ENCODE data around the gene TMEM179.
"Not testable (repeated sequence)": the region's sequence is repeated elsewhere in the genome, so short reads cannot be mapped to it uniquely, and the experiment has no call there.

The TMEM179 gene

DNA sequence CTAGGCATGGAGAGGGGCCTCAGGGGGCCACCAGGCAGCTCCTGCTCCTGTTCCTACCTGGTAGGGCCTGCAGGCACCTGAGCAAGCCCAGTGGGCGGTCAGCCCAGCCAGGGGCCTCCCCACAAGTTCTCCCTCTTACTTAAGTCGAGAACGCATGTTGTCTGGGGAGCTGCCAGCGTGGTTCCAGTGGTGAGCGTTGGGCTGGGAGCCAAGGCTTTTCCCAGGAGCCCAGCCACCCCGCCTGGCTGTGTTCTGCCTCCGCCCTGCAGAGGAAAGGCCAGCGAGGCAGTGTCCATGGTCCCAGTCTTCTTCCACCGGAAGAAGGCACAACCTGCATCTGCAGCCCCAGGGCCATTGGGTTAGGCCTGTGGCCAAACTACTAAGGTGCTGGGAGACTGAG, 23.6 kb downstream of the TMEM179 start:
- Histone ChIP-seq H3K9me3 (ENCODE audit: control insufficient read depth in 2 of 2, low read length in 2 of 2) (no peaks in the 10 kb centered on the region), H3K4me1 (ENCODE audit: control insufficient read depth in 2 of 2, insufficient read depth in 2 of 2, low read length in 2 of 2) (peaks cover 19 to 20% of the 10 kb centered on the region in 2 donors), H3K27ac (ENCODE audit: low read depth in 2 of 2, low read length in 2 of 2) (no peak overlapping the region), H3K36me3 (ENCODE audit: control insufficient read depth in 2 of 2, insufficient read depth in 2 of 2, low read length in 2 of 2) (no peaks in the 10 kb centered on the region), H3K9ac (ENCODE audit: low read depth in 1 of 2, low read length in 2 of 2) (no peak overlapping the region), H3K27me3 (ENCODE audit: control insufficient read depth in 2 of 2, insufficient read depth in 2 of 2, low read length in 2 of 2) (peaks cover 0 to 10% of the 10 kb centered on the region in 2 donors), H3K4me3 (ENCODE audit: low read length in 2 of 2) (no peak overlapping the region)

- peaks cover 19 to 21% of the 10 kb centered on the region in 2 donors for H3K4me1 ChIP-seq (ENCODE audit: control insufficient read depth in 2 of 2, insufficient read depth in 2 of 2, low read length in 2 of 2)
Measured at GRCh38 chr14:104579939-104580338, 24.6 kb downstream of the TMEM179 start.

GRCh38 chr14:104579507-104579906, 25.1 kb downstream of the TMEM179 start, which contains the start of gene C14orf180:
Gene C14orf180, plus strand, starts transcription at chr14:104579764. Its CDS starts 6,667 bp downstream, at chr14:104586431.
- Histone ChIP-seq H3K9me3 (ENCODE audit: control insufficient read depth in 2 of 2, low read length in 2 of 2) (no peaks in the 10 kb centered on the region), H3K9ac (ENCODE audit: low read depth in 1 of 2, low read length in 2 of 2) (no peak within 1 kb of the TSS), H3K27me3 (ENCODE audit: control insufficient read depth in 2 of 2, insufficient read depth in 2 of 2, low read length in 2 of 2) (peaks cover 0 to 5% of the 10 kb centered on the region in 2 donors), H3K36me3 (ENCODE audit: control insufficient read depth in 2 of 2, insufficient read depth in 2 of 2, low read length in 2 of 2) (no peaks in the 10 kb centered on the region), H3K27ac (ENCODE audit: low read depth in 2 of 2, low read length in 2 of 2) (no peak within 1 kb of the TSS), H3K4me3 (ENCODE audit: low read length in 2 of 2) (no peak within 1 kb of the TSS), H3K4me1 (ENCODE audit: control insufficient read depth in 2 of 2, insufficient read depth in 2 of 2, low read length in 2 of 2) (peaks cover 19 to 21% of the 10 kb centered on the region in 2 donors)

More at GRCh38 chr14:104579939-104580338, 24.6 kb downstream of the TMEM179 start:
- H3K9ac ChIP-seq (ENCODE audit: low read depth in 1 of 2, low read length in 2 of 2); H3K36me3 ChIP-seq (ENCODE audit: control insufficient read depth in 2 of 2, insufficient read depth in 2 of 2, low read length in 2 of 2); H3K9me3 ChIP-seq (ENCODE audit: control insufficient read depth in 2 of 2, low read length in 2 of 2); H3K4me3 ChIP-seq (ENCODE audit: low read length in 2 of 2); H3K27me3 ChIP-seq (ENCODE audit: control insufficient read depth in 2 of 2, insufficient read depth in 2 of 2, low read length in 2 of 2); H3K27ac ChIP-seq (ENCODE audit: low read depth in 2 of 2, low read length in 2 of 2): not testable (repeated sequence)

- H3K36me3 ChIP-seq (ENCODE audit: control insufficient read depth in 2 of 2, insufficient read depth in 2 of 2, low read length in 2 of 2) = no peaks in the 10 kb centered on the region
- H3K27me3 ChIP-seq (ENCODE audit: control insufficient read depth in 2 of 2, insufficient read depth in 2 of 2, low read length in 2 of 2) = no peaks in the 10 kb centered on the region
- H3K9me3 ChIP-seq (ENCODE audit: control insufficient read depth in 2 of 2, low read length in 2 of 2) = no peaks in the 10 kb centered on the region
- no peak overlapping the region for H3K27ac ChIP-seq (ENCODE audit: low read depth in 2 of 2, low read length in 2 of 2)
- no peak overlapping the region for H3K4me3 ChIP-seq (ENCODE audit: low read length in 2 of 2)
- peaks cover 19 to 21% of the 10 kb centered on the region in 2 donors for H3K4me1 ChIP-seq (ENCODE audit: control insufficient read depth in 2 of 2, insufficient read depth in 2 of 2, low read length in 2 of 2)
- H3K9ac ChIP-seq (ENCODE audit: low read depth in 1 of 2, low read length in 2 of 2) = no peak overlapping the region
Measured at GRCh38 chr14:104578321-104578720, 26.3 kb downstream of the TMEM179 start.

DNA sequence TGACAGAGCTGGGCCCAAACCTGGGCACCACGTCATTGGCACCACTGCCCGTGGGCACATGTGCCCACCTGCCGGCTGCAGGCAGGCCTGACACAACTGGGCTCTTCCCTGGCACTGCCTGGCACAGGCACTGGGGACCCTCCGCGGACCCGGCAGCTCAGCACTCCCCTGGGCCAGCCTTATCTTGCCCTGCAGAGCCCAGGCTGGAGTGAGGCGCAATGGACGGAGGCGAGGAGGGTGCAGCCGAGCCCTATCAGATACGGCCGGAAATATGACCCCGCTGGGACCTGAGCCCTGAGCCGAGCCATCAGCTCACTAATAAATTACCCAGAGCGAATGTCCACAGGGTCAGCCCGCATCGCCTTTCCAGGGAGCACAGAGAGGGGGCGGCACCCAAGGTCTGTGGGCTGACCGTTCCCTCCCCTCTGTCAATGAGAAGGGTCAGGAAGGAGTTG, 26.7 kb downstream of the TMEM179 start:
- no peak overlapping the region for H3K4me3 ChIP-seq (ENCODE audit: low read length in 2 of 2)
- no peaks in the 10 kb centered on the region for H3K27me3 ChIP-seq (ENCODE audit: control insufficient read depth in 2 of 2, insufficient read depth in 2 of 2, low read length in 2 of 2)
- no peak overlapping the region for H3K9ac ChIP-seq (ENCODE audit: low read depth in 1 of 2, low read length in 2 of 2)
- peaks cover 19 to 21% of the 10 kb centered on the region in 2 donors for H3K4me1 ChIP-seq (ENCODE audit: control insufficient read depth in 2 of 2, insufficient read depth in 2 of 2, low read length in 2 of 2)
- H3K36me3 ChIP-seq (ENCODE audit: control insufficient read depth in 2 of 2, insufficient read depth in 2 of 2, low read length in 2 of 2) = no peaks in the 10 kb centered on the region
- no peaks in the 10 kb centered on the region for H3K9me3 ChIP-seq (ENCODE audit: control insufficient read depth in 2 of 2, low read length in 2 of 2)
- H3K27ac ChIP-seq (ENCODE audit: low read depth in 2 of 2, low read length in 2 of 2) = no peak overlapping the region

GRCh38 chr14:104577426-104577825, 27.1 kb downstream of the TMEM179 start:
- Histone ChIP-seq H3K9me3 (ENCODE audit: control insufficient read depth in 2 of 2, low read length in 2 of 2) (no peaks in the 10 kb centered on the region), H3K27me3 (ENCODE audit: control insufficient read depth in 2 of 2, insufficient read depth in 2 of 2, low read length in 2 of 2) (no peaks in the 10 kb centered on the region), H3K9ac (ENCODE audit: low read depth in 1 of 2, low read length in 2 of 2) (no peak overlapping the region), H3K4me1 (ENCODE audit: control insufficient read depth in 2 of 2, insufficient read depth in 2 of 2, low read length in 2 of 2) (peaks cover 19 to 21% of the 10 kb centered on the region in 2 donors), H3K36me3 (ENCODE audit: control insufficient read depth in 2 of 2, insufficient read depth in 2 of 2, low read length in 2 of 2) (no peaks in the 10 kb centered on the region), H3K4me3 (ENCODE audit: low read length in 2 of 2) (no peak overlapping the region), H3K27ac (ENCODE audit: low read depth in 2 of 2, low read length in 2 of 2) (peak overlapping the region; percentile 62 to 82)

DNA sequence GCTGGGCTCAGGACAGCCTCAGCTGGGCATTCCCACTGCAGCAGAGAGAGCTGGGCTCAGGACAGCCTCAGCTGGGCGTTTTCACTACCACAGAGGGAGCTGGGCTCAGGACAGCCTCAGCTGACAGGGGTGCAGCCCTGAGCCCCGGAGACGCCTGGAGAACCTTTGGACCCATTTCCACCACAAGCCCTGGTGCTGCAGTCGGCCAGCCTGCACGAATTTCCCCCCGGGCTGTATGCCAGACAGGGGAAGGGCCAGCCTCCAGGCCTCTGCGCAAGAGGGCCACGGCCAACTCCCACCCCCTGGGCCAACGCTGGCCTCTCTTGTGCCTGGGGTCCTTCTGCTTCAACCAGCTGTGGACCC, 27.6 kb downstream of the TMEM179 start:
- Histone ChIP-seq H3K9ac (ENCODE audit: low read depth in 1 of 2, low read length in 2 of 2) (peak overlapping the region in 1 of 2 donors; percentile 19), H3K27ac (ENCODE audit: low read depth in 2 of 2, low read length in 2 of 2) (peak overlapping the region; percentile 62 to 82), H3K36me3 (ENCODE audit: control insufficient read depth in 2 of 2, insufficient read depth in 2 of 2, low read length in 2 of 2) (no peaks in the 10 kb centered on the region), H3K4me1 (ENCODE audit: control insufficient read depth in 2 of 2, insufficient read depth in 2 of 2, low read length in 2 of 2) (peaks cover 19 to 21% of the 10 kb centered on the region in 2 donors), H3K4me3 (ENCODE audit: low read length in 2 of 2) (no peak overlapping the region), H3K27me3 (ENCODE audit: control insufficient read depth in 2 of 2, insufficient read depth in 2 of 2, low read length in 2 of 2) (no peaks in the 10 kb centered on the region), H3K9me3 (ENCODE audit: control insufficient read depth in 2 of 2, low read length in 2 of 2) (no peaks in the 10 kb centered on the region)

DNA sequence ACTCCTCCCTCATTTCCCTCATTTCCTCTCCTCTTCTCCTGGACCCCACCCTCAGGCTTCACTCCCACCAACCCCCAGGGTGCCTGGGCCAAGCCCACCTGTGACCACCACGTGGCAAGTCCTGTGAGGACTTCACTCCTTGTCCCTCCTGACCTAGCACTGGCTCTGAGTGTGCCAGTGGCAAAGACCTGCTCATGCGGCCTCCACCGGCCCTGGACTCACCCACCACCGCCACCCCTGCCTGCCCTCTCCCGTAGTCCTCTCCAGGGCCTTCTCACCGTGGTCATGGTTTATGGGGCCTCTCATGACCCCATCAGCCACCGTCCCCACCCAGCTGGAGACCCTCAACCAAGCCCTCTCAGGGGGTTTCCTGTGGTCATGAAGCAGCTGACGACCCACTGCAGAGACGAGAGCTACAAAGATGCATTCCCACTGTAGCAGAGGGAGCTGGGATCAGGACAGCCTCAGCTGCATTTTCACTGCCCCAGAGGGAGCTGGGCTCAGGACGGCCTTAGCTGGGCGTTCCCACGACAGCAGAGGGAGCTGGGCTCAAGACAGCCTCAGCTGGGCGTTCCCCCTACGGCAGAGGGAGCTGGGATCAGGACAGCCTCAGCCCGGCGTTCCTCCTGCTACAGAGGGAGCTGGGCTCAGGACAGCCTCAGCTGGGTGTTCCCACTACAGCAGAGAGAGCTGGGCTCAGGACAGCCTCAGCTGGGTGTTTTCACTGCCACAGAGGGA, 28.2 kb downstream of the TMEM179 start:
- Histone ChIP-seq H3K27ac (ENCODE audit: low read depth in 2 of 2, low read length in 2 of 2) (peak overlapping the region; percentile 62 to 82), H3K36me3 (ENCODE audit: control insufficient read depth in 2 of 2, insufficient read depth in 2 of 2, low read length in 2 of 2) (no peaks in the 10 kb centered on the region), H3K9ac (ENCODE audit: low read depth in 1 of 2, low read length in 2 of 2) (peak overlapping the region; percentile 19 to 24), H3K27me3 (ENCODE audit: control insufficient read depth in 2 of 2, insufficient read depth in 2 of 2, low read length in 2 of 2) (no peaks in the 10 kb centered on the region), H3K4me3 (ENCODE audit: low read length in 2 of 2) (no peak overlapping the region), H3K4me1 (ENCODE audit: control insufficient read depth in 2 of 2, insufficient read depth in 2 of 2, low read length in 2 of 2) (peaks cover 19 to 21% of the 10 kb centered on the region in 2 donors), H3K9me3 (ENCODE audit: control insufficient read depth in 2 of 2, low read length in 2 of 2) (no peaks in the 10 kb centered on the region)

DNA sequence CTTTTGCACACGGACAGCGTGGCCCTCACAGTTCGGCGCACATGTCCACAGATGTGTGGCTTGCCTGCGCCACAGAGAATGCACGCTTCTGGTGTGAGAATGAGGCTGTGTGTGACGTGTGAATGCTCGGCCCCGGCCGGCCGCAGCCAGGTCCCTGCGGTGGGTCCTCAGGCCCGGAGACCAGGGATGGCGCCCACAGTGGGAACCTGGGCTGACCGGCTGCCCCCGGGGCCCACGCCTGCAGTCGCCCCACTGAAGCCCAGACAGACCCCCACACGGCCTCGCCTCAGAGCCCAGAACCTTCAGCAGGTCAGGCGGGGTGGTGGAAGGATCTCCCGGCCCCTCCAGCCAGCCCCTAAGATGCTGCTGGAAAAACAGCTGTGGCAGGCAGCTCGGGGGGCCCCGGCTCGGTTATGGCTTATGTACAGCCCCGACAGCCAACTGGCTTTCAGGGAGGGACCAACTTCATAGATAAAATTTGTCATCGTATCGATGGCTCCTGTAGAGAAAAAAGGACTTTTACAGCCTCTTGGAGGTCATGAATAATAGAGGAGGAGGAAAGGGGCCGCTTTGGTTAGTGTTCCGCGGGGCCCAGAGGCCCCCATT, 29.5 kb downstream of the TMEM179 start:
- Histone ChIP-seq H3K27ac (ENCODE audit: low read depth in 2 of 2, low read length in 2 of 2) (no peak overlapping the region), H3K4me1 (ENCODE audit: control insufficient read depth in 2 of 2, insufficient read depth in 2 of 2, low read length in 2 of 2) (peaks cover 19 to 21% of the 10 kb centered on the region in 2 donors), H3K4me3 (ENCODE audit: low read length in 2 of 2) (no peak overlapping the region), H3K27me3 (ENCODE audit: control insufficient read depth in 2 of 2, insufficient read depth in 2 of 2, low read length in 2 of 2) (no peaks in the 10 kb centered on the region), H3K9me3 (ENCODE audit: control insufficient read depth in 2 of 2, low read length in 2 of 2) (no peaks in the 10 kb centered on the region), H3K36me3 (ENCODE audit: control insufficient read depth in 2 of 2, insufficient read depth in 2 of 2, low read length in 2 of 2) (no peaks in the 10 kb centered on the region), H3K9ac (ENCODE audit: low read depth in 1 of 2, low read length in 2 of 2) (no peak overlapping the region)

DNA sequence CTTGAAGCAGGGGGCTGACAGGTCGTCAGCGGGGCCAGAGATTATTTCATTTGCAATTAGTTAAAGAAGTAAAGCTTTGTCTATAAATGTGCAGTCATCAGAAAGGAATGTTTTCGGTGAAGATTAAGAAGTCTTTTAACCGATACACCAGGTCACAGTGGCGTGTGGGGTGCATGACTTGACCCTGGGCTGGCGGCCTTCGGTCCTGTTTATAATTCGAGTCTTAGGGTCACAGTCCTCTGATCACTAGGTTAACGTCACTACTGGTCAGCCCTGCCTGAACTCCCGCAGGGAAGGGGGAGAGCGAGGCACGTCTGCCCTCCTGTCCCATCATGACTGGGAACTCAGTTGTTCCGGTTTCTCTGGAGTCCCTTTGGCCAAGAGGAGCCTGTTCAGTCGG, 30.0 kb downstream of the TMEM179 start:
- Histone ChIP-seq H3K4me3 (ENCODE audit: low read length in 2 of 2) (no peak overlapping the region), H3K27ac (ENCODE audit: low read depth in 2 of 2, low read length in 2 of 2) (no peak overlapping the region), H3K4me1 (ENCODE audit: control insufficient read depth in 2 of 2, insufficient read depth in 2 of 2, low read length in 2 of 2) (peaks cover 19 to 21% of the 10 kb centered on the region in 2 donors), H3K9ac (ENCODE audit: low read depth in 1 of 2, low read length in 2 of 2) (no peak overlapping the region), H3K9me3 (ENCODE audit: control insufficient read depth in 2 of 2, low read length in 2 of 2) (no peaks in the 10 kb centered on the region), H3K27me3 (ENCODE audit: control insufficient read depth in 2 of 2, insufficient read depth in 2 of 2, low read length in 2 of 2) (no peaks in the 10 kb centered on the region), H3K36me3 (ENCODE audit: control insufficient read depth in 2 of 2, insufficient read depth in 2 of 2, low read length in 2 of 2) (no peaks in the 10 kb centered on the region)

Measured in mucosa of rectum (tissue), 2 donors.